Liver (tissue), 9 donors: ENCODE results near the gene ZNF202. TPM values are rescaled to one million over a fixed set of nuclear protein-coding genes. Genes with fewer than 3 reads are reported as not detected.
A peak's percentile ranks its signal among the peaks of the same experiment; 100 is the strongest.

Experiments used
- DNase-seq: peaks from one replicate; pipeline ENCODE4 v3.0.0-alpha.2; 2017; ENCODE audit warnings: low spot score
- H3K27ac ChIP-seq, 2 donors: one replicate each; pipeline ENCODE4 v1.7.0; 2013; ENCODE audit warnings: inconsistent platforms in 2 of 2, low read length in 2 of 2, control low read depth in 1 of 2, low read depth in 1 of 2, mild to moderate bottlenecking in 1 of 2
- H3K27me3 ChIP-seq, 4 donors: one replicate each; pipeline versions ENCODE4 v1.6.1 to v1.7.0; 2013; ENCODE audit warnings: low read length in 3 of 4, inconsistent platforms in 1 of 4, mild to moderate bottlenecking in 1 of 4, moderate library complexity in 1 of 4; ENCODE audit not compliant: control insufficient read depth in 4 of 4, insufficient read depth in 4 of 4
- H3K36me3 ChIP-seq, 4 donors: one replicate each; pipeline versions ENCODE4 v1.6.1 to v1.7.0; 2013; ENCODE audit warnings: low read length in 3 of 4, mild to moderate bottlenecking in 3 of 4, low read depth in 1 of 4, moderate library complexity in 1 of 4; ENCODE audit not compliant: control insufficient read depth in 4 of 4, insufficient read depth in 3 of 4
- H3K4me1 ChIP-seq, 4 donors: one replicate each; pipeline versions ENCODE4 v1.6.1 to v1.7.0; 2013; ENCODE audit warnings: low read length in 3 of 4, mild to moderate bottlenecking in 3 of 4, moderate library complexity in 1 of 4; ENCODE audit not compliant: control insufficient read depth in 4 of 4, insufficient read depth in 4 of 4
- H3K4me3 ChIP-seq, 3 donors: one replicate each; pipeline versions ENCODE4 v1.6.1 to v1.7.0; 2013; ENCODE audit warnings: low read length in 3 of 3, control low read depth in 1 of 3, low read depth in 1 of 3, mild to moderate bottlenecking in 1 of 3
- H3K9ac ChIP-seq, 2 donors: one replicate each; pipeline ENCODE4 v1.7.0; 2013; ENCODE audit warnings: low read length in 2 of 2, mild to moderate bottlenecking in 2 of 2, moderate library complexity in 2 of 2, control low read depth in 1 of 2, low read depth in 1 of 2
- H3K9me3 ChIP-seq, 4 donors: one replicate each; pipeline versions ENCODE4 v1.6.1 to v1.7.0; 2013; ENCODE audit warnings: low read length in 3 of 4; ENCODE audit not compliant: control insufficient read depth in 4 of 4
- CTCF ChIP-seq: fragments of 150-350 bp; IDR thresholded peaks from 2 replicates; pipeline ENCODE4 v1.5.1; 2017; ENCODE audit warnings: improper control_type of control experiment, low read depth, low read length; ENCODE audit not compliant: missing input control
- EGR1 ChIP-seq, 2 donors: IDR thresholded peaks; 2 replicates each; pipeline ENCODE4 v1.6.1; 2016 to 2018; ENCODE audit warnings: antibody characterized with exemption in 2 of 2, low read depth in 2 of 2
- FOXA1 ChIP-seq: IDR thresholded peaks from 2 replicates; pipeline ENCODE4 v1.6.1; 2016; ENCODE audit warnings: antibody characterized with exemption
- FOXA2 ChIP-seq: IDR thresholded peaks from 2 replicates; pipeline ENCODE4 v1.6.1; 2016; ENCODE audit warnings: antibody characterized with exemption
- GABPA ChIP-seq, 2 donors: IDR thresholded peaks in 1 of 2; conservative IDR thresholded peaks in 1 of 2; 2 replicates each; pipeline ENCODE4 v1.6.1; 2016; ENCODE audit warnings: antibody characterized with exemption in 2 of 2, mild to moderate bottlenecking in 1 of 2, moderate library complexity in 1 of 2
- HNF4A ChIP-seq, 2 donors: conservative IDR thresholded peaks; 2 replicates each; pipeline ENCODE4 v1.6.1; 2016; ENCODE audit warnings: antibody characterized with exemption in 2 of 2, mild to moderate bottlenecking in 2 of 2
- JUND ChIP-seq, 2 donors: IDR thresholded peaks; 2 replicates each; pipeline ENCODE4 v1.6.1; 2016; ENCODE audit warnings: antibody characterized with exemption in 2 of 2
- MAX ChIP-seq: IDR thresholded peaks from 2 replicates; pipeline ENCODE4 v1.6.1; 2016; ENCODE audit warnings: antibody characterized with exemption
- NR2F2 ChIP-seq: IDR thresholded peaks from 2 replicates; pipeline ENCODE4 v1.6.1; 2016; ENCODE audit warnings: antibody characterized with exemption
- RAD21 ChIP-seq, 2 donors: IDR thresholded peaks; 2 replicates each; pipeline ENCODE4 v1.6.1; 2016; ENCODE audit warnings: antibody characterized with exemption in 2 of 2, mild to moderate bottlenecking in 2 of 2
- REST ChIP-seq: IDR thresholded peaks from 2 replicates; pipeline ENCODE4 v1.6.1; 2016; ENCODE audit warnings: antibody characterized with exemption, mild to moderate bottlenecking
- RXRA ChIP-seq, 2 donors: IDR thresholded peaks; 2 replicates each; pipeline ENCODE4 v1.6.1; 2017 to 2018; ENCODE audit warnings: antibody characterized with exemption in 2 of 2, mild to moderate bottlenecking in 1 of 2
- TAF1 ChIP-seq: conservative IDR thresholded peaks from 2 replicates; pipeline ENCODE4 v1.6.1; 2016; ENCODE audit warnings: antibody characterized with exemption, mild to moderate bottlenecking
- YY1 ChIP-seq: IDR thresholded peaks from 2 replicates; pipeline ENCODE4 v1.6.1; 2016; ENCODE audit warnings: antibody characterized with exemption, mild to moderate bottlenecking
- ZBTB33 ChIP-seq: IDR thresholded peaks from 2 replicates; pipeline ENCODE4 v1.6.1; 2016; ENCODE audit warnings: antibody characterized with exemption
- WGBS: extraction: QIAGEN DNeasy Blood & Tissue Kit; methylation state at CpG from one replicate; pipeline ENCODE4 v1.1.7; 2013; 5-methylcytosine and 5-hydroxymethylcytosine counted together
- polyA plus RNA-seq, 2 donors: library from polyadenylated mRNA; stranded (reverse) in 1 of 2; unstranded in 1 of 2; fragments of 200-250 nt in 1 of 2; fragments of >200 nt in 1 of 2; fragmentation: Nextera tagmentation in 1 of 2; extraction: Ambion mirVana in 1 of 2; gene quantifications; one replicate each; pipeline versions ENCODE4 v1.2.1 to v1.2.3, GENCODE V29; 2013 to 2015
- total RNA-seq, 2 donors: library from RNA; depleted of rRNA; stranded (reverse); fragments of >200 nt; gene quantifications; one replicate each; pipeline ENCODE4 v1.2.3, GENCODE V29; 2014
- donor health status: healthy.
- donor health status: healthy.
- donor health status: healthy.
- donor health status: healthy.
- donor health status: healthy.

Gene ZNF202
- total and polyA plus RNA-seq, 4 donors, result 1.2 to 5.1 (median 3.3) TPM

- no peak overlapping the region for H3K27ac ChIP-seq
- DNase-seq, result no peak
- no peak for TF ChIP-seq HNF4A (conservative IDR thresholded peaks at IDR 0.05)
- no peak for TF ChIP-seq NR2F2
- TF ChIP-seq RXRA (IDR thresholded peaks at IDR 0.05), result no peak
- no peak for TF ChIP-seq GABPA (IDR thresholded peaks at IDR 0.05 in 1 of 2, conservative IDR thresholded peaks at IDR 0.05 in 1 of 2)
- no peak for TF ChIP-seq MAX
- no peak for TF ChIP-seq RAD21 (IDR thresholded peaks at IDR 0.05)
- no peak for TF ChIP-seq JUND (IDR thresholded peaks at IDR 0.05)
- no peak for TF ChIP-seq EGR1 (IDR thresholded peaks at IDR 0.05; ENCODE audit: low read depth in 2 of 2)
- TF ChIP-seq FOXA2, result no peak
- no peak for TF ChIP-seq TAF1
- TF ChIP-seq REST, result no peak
- TF ChIP-seq YY1, result no peak
- no peak for TF ChIP-seq ZBTB33
- no peak for TF ChIP-seq CTCF
- H3K4me3 ChIP-seq, result no peak overlapping the region
- H3K27me3 ChIP-seq, result no peaks in the 10 kb centered on the region
- peaks cover 0 to 18% (median 12%) of the 10 kb centered on the region in 4 donors for H3K4me1 ChIP-seq
- WGBS, result 68% methylated on average over 3 of the region's 3 CpGs
- H3K9ac ChIP-seq, result no peak overlapping the region
- H3K9me3 ChIP-seq, result no peaks in the 10 kb centered on the region
- peaks cover 0 to 4% (median 0%) of the 10 kb centered on the region in 4 donors for H3K36me3 ChIP-seq
Measured at GRCh38 chr11:123742724-123743120, 1.3 kb upstream of the ZNF202 start.

GRCh38 chr11:123742031-123742723 is 717 bp upstream of the ZNF202 start:
- WGBS, result 30% methylated on average over 12 of the region's 12 CpGs
- Histone ChIP-seq H3K9ac (peak overlapping the region; percentile 71 to 83), H3K27ac (no peak overlapping the region), H3K36me3 (peaks cover 0 to 4% (median under 1%) of the 10 kb centered on the region in 4 donors), H3K4me3 (peak overlapping the region; percentile 89 to 98 (median 95)), H3K4me1 (peaks cover 0 to 18% (median 12%) of the 10 kb centered on the region in 4 donors), H3K27me3 (no peaks in the 10 kb centered on the region), H3K9me3 (no peaks in the 10 kb centered on the region)
- DNase-seq, result no peak
- TF ChIP-seq FOXA1 (no peak), YY1 (peak; percentile 33), EGR1 (IDR thresholded peaks at IDR 0.05; ENCODE audit: low read depth in 2 of 2) (no peak), REST (no peak)
